Calu3 (cell line): Measurements from ENCODE around the gene FHIP1A. TPM values are rescaled to one million over a fixed set of nuclear protein-coding genes. Genes with fewer than 3 reads are reported as not detected.

ENCODE experiments used
- BruUV-seq: library from RNA; stranded (reverse); fragments of 400-500 nt; replicated peaks from 2 replicates; lab custom pipeline; 2021; lab: Mats Ljungman, UMichigan
- CTCF ChIA-PET: fragments of 300-600 bp; sonication (Branson Sonifier 250); formaldehyde crosslinking; loops from one replicate; lab custom pipeline; 2022; ENCODE audit warnings: antibody characterized with exemption; lab: Charles Lee
- DNase-seq: peaks from one replicate; pipeline ENCODE4 v3.0.0; 2022
- H3K27ac Mint-ChIP-seq: one replicate; pipeline ENCODE4 v1.8.0; 2022; ENCODE audit warnings: mixed read lengths; ENCODE audit not compliant: unreplicated experiment
- H3K27me3 Mint-ChIP-seq: one replicate; pipeline ENCODE4 v1.8.0; 2022; ENCODE audit warnings: mixed read lengths; ENCODE audit not compliant: unreplicated experiment
- H3K36me3 Mint-ChIP-seq: one replicate; pipeline ENCODE4 v1.8.0; 2022; ENCODE audit warnings: mild to moderate bottlenecking, moderate library complexity, mixed read lengths; ENCODE audit not compliant: insufficient read depth, unreplicated experiment
- H3K4me1 Mint-ChIP-seq: one replicate; pipeline ENCODE4 v1.8.0; 2022; ENCODE audit warnings: mild to moderate bottlenecking, low read depth, mixed read lengths; ENCODE audit not compliant: unreplicated experiment
- H3K4me3 Mint-ChIP-seq: one replicate; pipeline ENCODE4 v1.8.0; 2022; ENCODE audit warnings: mild to moderate bottlenecking, low read depth, moderate library complexity, mixed read lengths; ENCODE audit not compliant: unreplicated experiment
- H3K9me3 Mint-ChIP-seq: one replicate; pipeline ENCODE4 v1.8.0; 2022; ENCODE audit warnings: low read depth, mixed read lengths; ENCODE audit not compliant: unreplicated experiment
- intact Hi-C: fragments of 100-400 bp; cut with micrococcal nuclease; formaldehyde crosslinking; loops from one replicate; pipeline ENCODE4 v1.10.0; 2022; ENCODE audit not compliant: unreplicated experiment
- total RNA-seq: library from RNA; stranded (reverse); gene quantifications from 2 replicates; pipeline ENCODE4 v1.2.3, GENCODE V29; 2022
- TF ChIP-seq, protein P1 (sequence below): fragments of 200-600 bp; IDR thresholded peaks from one replicate; pipeline ENCODE4 v1.8.0; 2022; ENCODE audit warnings: antibody characterized with exemption; ENCODE audit not compliant: unreplicated experiment

Gene FHIP1A
- total RNA-seq, 1 experiment from 2014 or later, result 25.9 TPM

- no peak overlapping the region for H3K27ac Mint-ChIP-seq
- peaks cover 38% of the 10 kb centered on the region for H3K4me1 Mint-ChIP-seq
- intact Hi-C loops, result no loop called here
- CTCF ChIA-PET, result interaction anchor here (0.5 to 0.6 kb wide), 2 partner anchors 136 to 449 kb away, joined by 4 read pairs; no protein-coding TSS in a partner anchor
- DNase-seq, result no peak
- TF ChIP-seq, protein P1, sequence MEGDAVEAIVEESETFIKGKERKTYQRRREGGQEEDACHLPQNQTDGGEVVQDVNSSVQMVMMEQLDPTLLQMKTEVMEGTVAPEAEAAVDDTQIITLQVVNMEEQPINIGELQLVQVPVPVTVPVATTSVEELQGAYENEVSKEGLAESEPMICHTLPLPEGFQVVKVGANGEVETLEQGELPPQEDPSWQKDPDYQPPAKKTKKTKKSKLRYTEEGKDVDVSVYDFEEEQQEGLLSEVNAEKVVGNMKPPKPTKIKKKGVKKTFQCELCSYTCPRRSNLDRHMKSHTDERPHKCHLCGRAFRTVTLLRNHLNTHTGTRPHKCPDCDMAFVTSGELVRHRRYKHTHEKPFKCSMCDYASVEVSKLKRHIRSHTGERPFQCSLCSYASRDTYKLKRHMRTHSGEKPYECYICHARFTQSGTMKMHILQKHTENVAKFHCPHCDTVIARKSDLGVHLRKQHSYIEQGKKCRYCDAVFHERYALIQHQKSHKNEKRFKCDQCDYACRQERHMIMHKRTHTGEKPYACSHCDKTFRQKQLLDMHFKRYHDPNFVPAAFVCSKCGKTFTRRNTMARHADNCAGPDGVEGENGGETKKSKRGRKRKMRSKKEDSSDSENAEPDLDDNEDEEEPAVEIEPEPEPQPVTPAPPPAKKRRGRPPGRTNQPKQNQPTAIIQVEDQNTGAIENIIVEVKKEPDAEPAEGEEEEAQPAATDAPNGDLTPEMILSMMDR, result no peak
- H3K27me3 Mint-ChIP-seq, result no peaks in the 10 kb centered on the region
- H3K4me3 Mint-ChIP-seq, result no peak overlapping the region
- BruUV-seq, result no TSS peak
- H3K36me3 Mint-ChIP-seq, result no peaks in the 10 kb centered on the region
- no peaks in the 10 kb centered on the region for H3K9me3 Mint-ChIP-seq
Observed at GRCh38 chr4:151458148-151458547, 49.2 kb downstream of the FHIP1A start.

Other genes with a start within 250 kb of the FHIP1A start
- not detected in 2 replicates for gene PRSS48, start 132.0 kb upstream of the FHIP1A start, total RNA-seq
- gene SH3D19, start 83.6 kb upstream of the FHIP1A start, total RNA-seq, result 15.5 and 16.8 TPM in 2 replicates